ENCODE data around the gene ANP32B.
"Not testable (repeated sequence)": the region's sequence is repeated elsewhere in the genome, so short reads cannot be mapped to it uniquely, and the experiment has no call there.

ANP32B gene

DNA sequence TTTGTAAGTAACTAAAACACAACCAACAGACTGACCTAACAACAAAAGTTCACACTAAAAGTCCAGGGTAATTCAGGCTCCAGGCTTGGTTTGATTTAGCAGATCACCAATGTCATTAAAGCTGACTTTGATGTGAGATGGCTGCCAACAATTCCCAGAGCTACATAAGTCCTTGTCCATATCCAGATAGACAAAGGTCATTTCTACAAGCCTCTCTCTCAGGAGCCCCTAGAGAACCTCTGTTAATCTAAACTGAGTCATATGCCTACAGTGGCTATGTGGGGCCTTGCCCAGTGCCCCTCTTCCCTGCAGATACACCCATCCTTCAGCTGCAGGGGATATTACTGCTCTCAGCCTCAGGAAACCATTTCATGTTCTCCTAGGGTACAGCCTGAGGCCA is 18.2 kb upstream of the ANP32B start:
- no peak for DNase-seq

GRCh38 chr9:97966493-97966892 is 16.6 kb upstream of the ANP32B start:
- DNase-seq = no peak

DNA sequence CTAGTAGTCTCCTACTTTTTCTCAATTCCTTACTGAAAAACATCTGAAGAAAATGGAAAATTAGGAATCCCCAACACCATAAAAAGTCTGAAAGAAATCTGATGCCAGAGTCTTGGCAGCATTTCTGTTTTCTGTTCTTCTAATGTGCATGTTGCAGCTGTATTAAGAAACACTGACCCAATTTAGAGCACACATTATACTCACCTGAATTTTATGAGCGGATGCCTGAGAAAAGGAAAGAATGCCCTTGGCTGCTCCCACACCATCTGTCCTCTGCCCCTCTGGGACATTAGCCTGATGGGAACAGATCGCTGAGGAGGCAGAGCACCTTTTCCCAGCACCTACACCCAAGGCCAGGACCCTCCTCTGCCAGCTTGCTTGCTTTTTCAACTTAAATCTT is 14.1 kb upstream of the ANP32B start:
- no peak for DNase-seq

DNA sequence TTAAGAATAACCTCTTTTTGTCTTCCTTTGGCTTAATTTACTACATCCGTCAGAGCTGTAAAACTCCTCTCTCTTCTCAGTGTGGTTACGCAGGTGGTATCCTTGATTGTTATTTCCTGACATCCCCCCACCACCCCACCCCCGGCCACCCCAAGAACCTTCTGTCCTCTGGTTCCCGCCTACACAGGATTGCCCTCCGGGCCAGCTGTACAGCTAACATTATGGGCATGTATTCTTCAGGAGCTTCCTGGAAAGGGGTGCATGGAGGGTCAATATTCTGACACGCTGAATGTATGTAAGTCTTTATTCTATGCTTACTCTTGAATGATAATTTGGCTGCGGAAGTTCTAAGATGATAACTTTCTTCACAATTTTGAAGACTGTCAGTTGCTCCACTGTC is 13.0 kb upstream of the ANP32B start:
- DNase-seq = no peak

DNA sequence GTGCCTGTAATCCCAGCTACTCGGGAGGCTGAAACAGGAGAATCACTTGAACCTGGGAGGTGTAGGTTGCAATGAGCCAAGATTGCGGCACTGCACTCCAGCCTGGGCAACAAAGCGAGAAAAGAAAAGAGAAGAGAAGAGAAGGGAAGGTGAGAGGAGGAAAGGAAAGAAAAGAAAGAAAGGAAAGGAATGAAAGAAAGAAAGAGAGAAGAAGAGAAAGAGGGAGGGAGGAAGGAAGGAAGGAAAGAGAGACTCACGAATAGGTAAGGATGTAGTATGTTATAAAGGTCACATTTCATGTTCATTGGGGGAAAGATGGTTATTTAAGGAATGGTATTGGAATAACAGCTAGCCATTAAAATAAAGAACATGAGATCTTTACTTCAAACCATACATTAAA is 10.4 kb upstream of the ANP32B start:
- no peak for DNase-seq

DNA sequence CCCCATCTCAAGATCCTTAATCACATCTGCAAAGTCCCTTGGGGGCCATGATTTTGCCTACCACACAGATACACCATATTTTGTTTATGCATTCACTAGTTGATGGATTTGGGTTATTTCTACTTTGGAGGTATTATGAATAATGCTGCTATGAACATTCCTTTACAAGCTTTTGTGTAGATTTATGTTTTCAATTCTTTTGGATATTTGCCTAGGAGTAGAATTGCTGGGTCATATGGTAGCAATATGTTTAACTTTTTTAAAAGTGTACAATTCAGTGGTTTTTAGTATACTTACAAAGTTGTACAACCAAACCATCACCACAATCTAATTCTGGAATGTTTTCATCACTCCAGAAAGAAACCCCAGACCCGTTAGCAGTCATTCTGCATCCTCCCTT is 7.8 kb upstream of the ANP32B start:
- no peak for DNase-seq

DNA sequence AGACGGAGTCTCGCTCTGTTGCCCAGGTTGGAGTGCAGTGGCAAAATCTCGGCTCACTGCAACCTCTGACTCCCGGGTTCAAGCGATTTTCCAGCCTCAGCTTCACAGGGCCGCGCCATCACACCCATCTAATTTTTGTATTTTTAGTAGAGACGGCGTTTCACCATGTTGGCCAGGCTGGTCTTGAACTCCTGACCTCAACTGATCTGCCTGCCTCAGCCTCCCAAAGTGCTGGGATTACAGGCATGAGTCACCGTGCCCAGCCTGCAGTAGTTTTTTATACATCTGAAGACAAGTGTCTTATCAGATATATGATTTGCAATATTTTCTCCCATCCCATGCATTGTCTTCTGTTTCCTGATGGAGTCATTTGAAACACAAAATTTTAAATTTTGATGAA is 6.5 kb upstream of the ANP32B start:
- DNase-seq = not testable (repeated sequence)

DNA sequence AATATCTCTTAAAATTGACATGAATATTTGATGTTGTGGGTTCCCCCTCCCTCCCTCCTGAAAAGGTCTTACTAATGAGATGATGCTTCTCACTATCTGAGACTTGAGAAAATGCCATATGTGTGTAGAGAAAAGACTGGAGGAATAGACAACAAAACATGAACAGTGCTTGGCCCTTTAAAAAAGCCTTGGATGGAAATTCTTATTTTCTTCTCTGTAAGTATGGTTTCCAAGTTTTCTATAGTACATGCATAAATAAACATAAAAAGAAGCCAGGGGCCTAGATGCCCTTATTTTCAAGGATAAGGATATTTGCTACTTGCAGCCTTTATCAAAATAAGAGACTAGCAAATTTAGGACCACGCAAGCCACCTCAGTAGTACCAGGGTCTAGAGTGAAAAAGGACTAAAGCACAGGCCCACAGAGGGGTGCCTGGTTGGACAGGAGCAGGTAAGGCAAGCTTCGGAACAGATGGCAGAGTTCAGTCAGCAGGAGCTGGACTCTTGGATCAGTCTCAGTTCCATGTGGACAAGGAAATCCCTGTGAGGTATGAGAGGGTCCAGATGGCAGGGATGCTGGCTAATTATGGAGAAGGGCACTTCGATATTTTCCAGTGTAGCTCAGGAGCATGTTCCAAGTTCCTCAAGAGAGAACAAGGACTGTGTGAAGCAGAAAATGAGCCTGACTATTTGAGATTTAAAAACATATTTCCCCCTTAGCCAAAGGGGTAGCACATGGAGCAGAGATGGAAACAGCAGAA is 4.6 kb upstream of the ANP32B start:
- no peak for DNase-seq

GRCh38 chr9:97979788-97980478 is 3.2 kb upstream of the ANP32B start:
- DNase-seq = no peak

DNA sequence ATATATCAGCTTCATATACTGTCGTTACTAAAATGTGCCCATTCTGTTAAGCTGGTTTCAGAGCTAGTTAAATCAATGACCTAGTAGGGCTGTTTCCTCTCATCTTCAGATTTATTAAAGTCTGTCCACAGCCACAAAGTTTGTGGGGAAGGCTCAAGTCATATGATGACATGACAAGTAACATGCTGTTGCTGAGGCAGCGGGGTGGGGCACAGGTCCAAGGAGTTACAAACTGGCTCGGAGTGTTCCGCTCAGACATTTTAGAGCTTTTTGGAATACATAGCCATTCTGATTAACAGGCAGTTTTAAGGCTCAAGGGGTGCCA is 2.7 kb upstream of the ANP32B start:
- DNase-seq = no peak

- DNase-seq = no peak
Measured at GRCh38 chr9:97980918-97981845, 2.0 kb upstream of the ANP32B start.

GRCh38 chr9:97981846-97982682 is 1.1 kb upstream of the ANP32B start:
- no peak for DNase-seq

DNA sequence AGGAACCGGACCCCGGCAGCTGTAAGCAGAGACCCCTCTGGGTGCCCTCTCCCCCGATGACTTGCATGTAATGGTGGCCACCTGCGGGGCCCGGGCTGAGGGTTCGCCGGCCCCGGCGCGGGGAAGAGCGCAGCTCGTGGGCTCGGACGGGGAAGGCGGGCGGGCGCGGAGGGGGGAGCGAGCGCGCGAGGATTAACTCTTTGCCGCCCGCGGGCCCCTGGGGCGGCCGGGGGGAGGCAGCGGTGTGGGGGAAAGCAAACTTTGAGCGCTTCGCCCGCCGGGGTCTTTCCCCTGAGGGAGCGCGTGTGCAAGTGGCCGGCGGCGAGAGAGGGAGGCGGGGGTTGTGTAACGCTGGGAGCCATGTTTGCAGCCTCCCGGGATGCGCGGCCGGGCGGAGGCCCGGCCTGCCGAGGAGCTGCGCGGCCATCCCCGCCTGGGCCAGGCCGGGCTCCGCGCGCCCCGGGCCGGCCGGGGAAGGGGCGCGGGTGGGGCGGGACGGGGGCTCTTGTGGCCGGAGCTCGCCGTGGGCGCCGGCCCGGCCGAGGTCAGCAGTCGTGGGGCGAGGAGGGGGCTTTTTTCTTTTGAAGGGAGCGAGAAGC is 547 bp downstream of the ANP32B start:
- peak; percentile 46 for DNase-seq

DNA sequence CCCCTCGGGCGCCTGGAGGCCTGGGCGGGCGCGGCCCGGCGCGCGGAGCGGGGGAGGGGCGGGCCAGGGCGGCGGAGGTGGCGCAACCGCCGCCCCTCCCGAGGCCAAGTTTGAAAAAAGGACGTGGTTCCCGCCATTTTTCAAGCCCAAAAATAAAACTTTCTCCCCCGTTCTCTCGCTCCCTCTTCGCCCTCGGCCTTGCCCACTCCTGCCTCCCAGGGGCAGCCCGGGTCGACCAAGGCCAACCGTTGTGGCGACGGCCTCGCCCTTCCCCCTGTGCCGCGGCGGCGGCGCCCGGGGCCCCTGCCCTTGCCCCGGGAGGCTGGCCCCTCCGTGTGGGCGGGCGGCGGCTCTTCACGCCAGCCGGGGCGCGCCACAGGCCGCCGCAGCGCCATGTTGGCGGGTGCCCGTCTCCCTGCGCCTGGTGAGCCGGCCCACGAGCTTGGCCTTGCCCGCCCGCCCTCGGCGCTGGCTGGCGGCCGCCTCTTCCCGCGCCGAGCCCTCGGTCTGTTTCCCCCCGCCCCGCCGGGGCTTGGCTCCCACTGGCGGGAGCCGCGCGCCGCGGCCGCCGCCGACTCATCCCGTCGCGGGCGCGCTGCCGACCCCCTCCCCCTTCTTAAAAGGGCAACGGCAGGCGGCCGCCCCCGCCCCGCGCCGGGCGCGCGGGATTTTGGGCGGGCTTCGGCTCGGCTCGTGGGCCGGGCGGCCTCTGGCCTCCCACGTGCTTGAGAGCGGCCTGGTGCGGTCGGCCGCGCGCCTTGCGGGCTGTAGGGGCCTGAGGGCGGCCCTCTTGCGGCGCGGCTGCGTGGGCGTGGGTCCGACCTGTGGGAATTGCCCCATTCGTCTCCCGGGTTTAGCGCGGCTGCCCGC is 1.3 kb downstream of the ANP32B start:
- DNase-seq = peak; percentile 64

DNA sequence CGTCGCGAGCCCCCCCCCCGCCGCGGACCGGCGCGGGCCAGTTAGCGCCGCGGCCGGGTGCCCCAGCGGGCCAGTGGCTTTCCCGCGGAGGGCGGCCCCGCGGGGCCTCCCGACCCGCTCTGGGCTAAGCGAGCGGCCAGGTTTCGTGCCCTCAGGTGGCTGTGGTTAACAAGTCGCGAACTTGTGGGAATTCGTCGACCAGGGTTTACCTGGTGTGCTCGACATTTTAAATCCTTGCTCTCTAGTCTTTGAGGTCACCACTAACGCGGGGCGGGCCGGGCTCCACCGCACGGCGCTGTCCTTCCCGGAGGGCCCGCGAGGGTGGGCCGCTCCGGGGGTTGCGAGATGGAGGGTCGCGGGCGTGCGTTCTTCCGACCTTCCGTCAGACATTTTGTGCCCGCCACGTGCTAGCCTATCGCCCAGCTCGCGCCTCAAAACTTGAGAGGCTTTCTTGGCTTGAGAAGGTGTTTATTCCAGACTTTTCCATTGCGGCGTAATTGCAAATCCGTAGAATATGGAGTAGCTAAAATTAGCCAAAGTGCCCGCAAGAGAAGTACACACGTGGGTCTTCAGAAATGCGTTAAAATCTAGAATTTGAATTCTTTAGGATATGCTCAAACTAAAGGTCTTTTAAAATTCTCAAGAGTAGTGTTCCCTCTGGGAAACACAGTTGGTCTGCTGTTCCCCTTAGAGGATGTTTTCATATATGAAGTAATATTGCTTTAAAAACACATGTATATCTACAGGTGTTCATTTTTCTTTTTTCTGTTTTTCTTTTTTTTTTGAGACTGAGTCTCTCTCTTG is 2.1 kb downstream of the ANP32B start:
- DNase-seq = peak; percentile 27

DNA sequence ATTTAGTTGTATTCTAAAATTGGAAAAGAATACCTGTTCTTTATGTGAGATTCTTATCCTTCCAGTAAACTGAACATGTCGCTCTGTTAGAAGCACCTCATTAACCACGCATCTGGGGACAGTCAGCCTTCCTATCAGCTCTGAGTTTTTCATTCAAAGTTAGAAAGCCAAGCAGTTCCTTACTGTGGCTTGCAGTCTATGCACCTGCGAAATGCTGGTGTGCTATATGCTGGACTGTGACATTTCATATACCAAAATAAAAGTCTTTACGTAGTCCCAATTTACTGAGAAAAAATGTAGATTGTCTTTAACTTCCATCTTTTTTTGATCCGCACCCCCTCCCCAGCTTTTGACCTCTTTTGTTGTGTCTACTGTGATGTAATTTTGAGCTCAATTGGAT is 4.3 kb downstream of the ANP32B start:
- no peak for DNase-seq

- no peak for DNase-seq
Measured at GRCh38 chr9:97990259-97990658, 7.1 kb downstream of the ANP32B start.

DNA sequence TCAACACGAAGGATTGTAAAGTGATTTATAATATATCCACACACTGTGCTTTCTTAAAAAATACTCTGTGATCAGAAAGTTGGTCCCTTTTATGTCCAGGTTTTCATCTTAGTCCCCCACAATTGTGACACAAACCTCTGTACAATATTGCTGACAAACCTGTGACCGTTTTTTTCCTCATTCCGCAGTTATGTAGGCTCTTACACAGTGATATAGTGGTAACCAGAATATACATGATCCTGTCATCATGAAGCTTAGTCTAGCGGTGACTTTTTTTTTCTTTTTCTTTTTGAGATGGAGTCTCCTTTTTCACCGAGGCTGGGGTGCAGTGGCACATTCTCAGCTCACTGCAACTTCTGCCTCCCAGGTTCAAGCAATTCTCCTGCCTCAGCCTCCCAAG is 8.7 kb downstream of the ANP32B start:
- no peak for DNase-seq

GRCh38 chr9:97992219-97992618 is 9.1 kb downstream of the ANP32B start:
- no peak for DNase-seq

GRCh38 chr9:97993000-97993399 is 9.9 kb downstream of the ANP32B start:
- no peak for DNase-seq

DNA sequence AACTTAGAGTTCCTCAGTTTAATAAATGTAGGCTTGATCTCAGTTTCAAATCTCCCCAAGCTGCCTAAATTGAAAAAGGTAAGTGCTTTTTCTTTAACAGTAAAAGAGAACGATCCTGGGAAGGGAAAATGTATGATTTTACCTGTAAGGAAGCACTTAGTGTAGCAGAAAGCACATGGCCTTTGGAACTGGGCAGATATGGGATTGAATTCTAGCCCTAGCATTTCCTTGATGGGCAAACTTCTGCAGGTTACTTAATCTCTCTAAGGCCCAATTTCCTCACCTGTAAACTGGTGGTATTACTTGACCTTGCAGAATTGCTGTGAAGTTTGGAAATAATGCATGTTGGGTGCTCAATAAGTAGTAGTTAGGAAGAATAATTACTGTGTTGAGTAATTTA is 11.6 kb downstream of the ANP32B start:
- DNase-seq = no peak

Measured in NCI-H1092 treated with DMSO at 0.1 percent for 48 hours (cell line).